ENCODE measurements around the gene PTPN22.

DNA sequence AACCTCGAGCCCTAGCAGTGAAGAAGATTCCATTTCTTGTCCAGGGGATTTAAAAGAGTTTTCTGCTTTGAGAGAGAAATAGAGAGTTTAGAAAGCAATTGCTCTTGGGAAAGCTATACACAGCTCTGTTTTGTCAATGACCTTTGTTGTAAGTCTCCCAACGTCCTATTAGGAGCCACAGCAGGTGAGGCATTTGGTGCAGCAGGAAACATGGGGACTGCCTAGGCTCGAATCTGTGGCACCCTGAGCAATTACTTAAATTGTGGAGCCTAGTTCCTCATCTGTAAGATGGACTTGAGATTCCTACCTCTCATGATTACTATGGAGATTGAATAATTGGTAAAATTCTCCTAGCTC, 41.8 kb upstream of the PTPN22 start:
- TF ChIP-seq, protein P1, sequence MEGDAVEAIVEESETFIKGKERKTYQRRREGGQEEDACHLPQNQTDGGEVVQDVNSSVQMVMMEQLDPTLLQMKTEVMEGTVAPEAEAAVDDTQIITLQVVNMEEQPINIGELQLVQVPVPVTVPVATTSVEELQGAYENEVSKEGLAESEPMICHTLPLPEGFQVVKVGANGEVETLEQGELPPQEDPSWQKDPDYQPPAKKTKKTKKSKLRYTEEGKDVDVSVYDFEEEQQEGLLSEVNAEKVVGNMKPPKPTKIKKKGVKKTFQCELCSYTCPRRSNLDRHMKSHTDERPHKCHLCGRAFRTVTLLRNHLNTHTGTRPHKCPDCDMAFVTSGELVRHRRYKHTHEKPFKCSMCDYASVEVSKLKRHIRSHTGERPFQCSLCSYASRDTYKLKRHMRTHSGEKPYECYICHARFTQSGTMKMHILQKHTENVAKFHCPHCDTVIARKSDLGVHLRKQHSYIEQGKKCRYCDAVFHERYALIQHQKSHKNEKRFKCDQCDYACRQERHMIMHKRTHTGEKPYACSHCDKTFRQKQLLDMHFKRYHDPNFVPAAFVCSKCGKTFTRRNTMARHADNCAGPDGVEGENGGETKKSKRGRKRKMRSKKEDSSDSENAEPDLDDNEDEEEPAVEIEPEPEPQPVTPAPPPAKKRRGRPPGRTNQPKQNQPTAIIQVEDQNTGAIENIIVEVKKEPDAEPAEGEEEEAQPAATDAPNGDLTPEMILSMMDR (IDR thresholded peaks at IDR 0.05) = no peak
- TF ChIP-seq POLR2A (IDR thresholded peaks at IDR 0.05) = no peak
- TF ChIP-seq EP300 (IDR thresholded peaks at IDR 0.05) = no peak
